ENCODE measurements around the gene GABRE. TPM values are rescaled to one million over a fixed set of nuclear protein-coding genes. Genes with fewer than 3 reads are reported as not detected.

GABRE gene
- total and polyA plus RNA-seq, 11 donors, result 3.5 to 52.9 (median 30.6) TPM

DNA sequence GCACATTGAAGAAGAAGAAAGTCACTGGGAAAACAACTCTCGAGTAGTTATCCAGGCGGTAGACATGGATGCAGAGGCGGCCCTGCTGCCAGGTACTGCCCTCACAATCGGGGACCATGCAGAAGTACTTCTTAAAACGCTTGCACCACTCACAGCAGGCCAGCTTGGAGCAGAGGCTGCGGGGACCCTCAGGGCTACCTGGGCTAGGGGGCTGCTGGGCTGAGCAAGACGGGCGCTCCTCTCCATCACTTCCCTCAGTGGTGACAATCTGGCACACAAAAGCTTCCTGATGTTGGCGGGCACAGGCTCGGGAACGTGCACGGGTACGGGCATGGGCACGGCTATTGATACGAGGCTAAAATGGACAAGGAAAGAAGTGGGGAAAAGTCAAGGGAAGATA is 19.7 kb downstream of the GABRE start:
- no peak for DNase-seq
- H3K27me3 ChIP-seq, result no peaks in the 10 kb centered on the region
- H3K9me3 ChIP-seq, result no peaks in the 10 kb centered on the region
- no peak overlapping the region for H3K27ac ChIP-seq
- intact Hi-C loops (cut with DNase I), result no loop called here
- no peaks in the 10 kb centered on the region for H3K4me1 ChIP-seq
- WGBS, 4 donors, result 87 to 95% (median 92%) methylated on average over 13 to 15 of the region's 15 CpGs
- H3K4me3 ChIP-seq, result no peak overlapping the region
- no peak for ATAC-seq
- H3K36me3 ChIP-seq, result peaks cover 0 to 57% (median 25%) of the 10 kb centered on the region in 9 donors
- TF ChIP-seq POLR2A (IDR thresholded peaks at IDR 0.05), result no peak
- TF ChIP-seq, protein P1, sequence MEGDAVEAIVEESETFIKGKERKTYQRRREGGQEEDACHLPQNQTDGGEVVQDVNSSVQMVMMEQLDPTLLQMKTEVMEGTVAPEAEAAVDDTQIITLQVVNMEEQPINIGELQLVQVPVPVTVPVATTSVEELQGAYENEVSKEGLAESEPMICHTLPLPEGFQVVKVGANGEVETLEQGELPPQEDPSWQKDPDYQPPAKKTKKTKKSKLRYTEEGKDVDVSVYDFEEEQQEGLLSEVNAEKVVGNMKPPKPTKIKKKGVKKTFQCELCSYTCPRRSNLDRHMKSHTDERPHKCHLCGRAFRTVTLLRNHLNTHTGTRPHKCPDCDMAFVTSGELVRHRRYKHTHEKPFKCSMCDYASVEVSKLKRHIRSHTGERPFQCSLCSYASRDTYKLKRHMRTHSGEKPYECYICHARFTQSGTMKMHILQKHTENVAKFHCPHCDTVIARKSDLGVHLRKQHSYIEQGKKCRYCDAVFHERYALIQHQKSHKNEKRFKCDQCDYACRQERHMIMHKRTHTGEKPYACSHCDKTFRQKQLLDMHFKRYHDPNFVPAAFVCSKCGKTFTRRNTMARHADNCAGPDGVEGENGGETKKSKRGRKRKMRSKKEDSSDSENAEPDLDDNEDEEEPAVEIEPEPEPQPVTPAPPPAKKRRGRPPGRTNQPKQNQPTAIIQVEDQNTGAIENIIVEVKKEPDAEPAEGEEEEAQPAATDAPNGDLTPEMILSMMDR (IDR thresholded peaks at IDR 0.05), result no peak

DNA sequence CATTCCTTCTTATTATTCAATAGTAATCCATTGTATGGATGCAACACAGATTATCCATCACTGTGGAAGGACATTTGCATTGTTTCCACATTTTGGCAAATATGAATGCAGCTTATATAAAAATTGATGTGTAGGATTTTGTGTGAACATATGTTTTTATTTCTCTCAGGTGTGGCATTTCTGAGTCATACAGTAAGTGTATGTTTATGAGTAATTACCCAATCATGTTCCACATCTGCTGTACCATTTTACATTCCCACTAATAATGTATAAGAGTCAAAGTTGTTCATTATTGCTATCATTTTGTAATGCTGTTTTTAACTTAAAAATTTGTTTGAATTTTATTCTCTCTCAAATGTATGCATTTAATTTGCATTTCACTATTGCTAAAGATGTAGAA is 36.3 kb downstream of the GABRE start:
- DNase-seq, result no peak
- H3K36me3 ChIP-seq, result no peaks in the 10 kb centered on the region
- H3K4me1 ChIP-seq, result no peaks in the 10 kb centered on the region
- no peak overlapping the region for H3K4me3 ChIP-seq
- H3K27me3 ChIP-seq, result no peaks in the 10 kb centered on the region
- intact Hi-C loops (cut with DNase I), result no loop called here
- TF ChIP-seq POLR2A (IDR thresholded peaks at IDR 0.05), result no peak
- TF ChIP-seq, protein P1 (IDR thresholded peaks at IDR 0.05), result no peak
- H3K9me3 ChIP-seq, result no peaks in the 10 kb centered on the region
- H3K27ac ChIP-seq, result no peak overlapping the region
- no peak for ATAC-seq

DNA sequence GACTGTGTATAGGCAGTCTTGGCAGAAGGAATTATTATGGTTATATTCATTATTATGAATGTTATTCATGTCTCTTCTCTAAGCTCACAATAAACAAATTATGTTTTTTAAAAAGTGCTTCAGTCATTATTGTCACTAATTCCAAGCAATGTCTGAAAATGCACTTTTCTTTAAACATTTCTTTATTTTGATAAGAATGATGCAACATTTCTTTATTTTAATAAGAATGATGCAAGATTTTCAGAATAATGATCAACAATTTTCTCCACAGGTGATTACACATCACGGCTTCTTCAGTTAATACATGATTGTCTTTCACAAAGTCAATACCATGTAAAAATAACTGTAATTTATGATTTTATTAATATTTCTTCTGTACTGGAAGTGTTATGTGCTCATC is 39.1 kb downstream of the GABRE start:
- WGBS, 4 donors, result 93 to 98% (median 95%) methylated on average over 1 of the region's 1 CpG
- ATAC-seq (no peak), DNase-seq (no peak)
- H3K9me3 ChIP-seq, result no peaks in the 10 kb centered on the region
- TF ChIP-seq, protein P1 (IDR thresholded peaks at IDR 0.05), result no peak
- TF ChIP-seq POLR2A (IDR thresholded peaks at IDR 0.05), result no peak
- H3K36me3 ChIP-seq, result no peaks in the 10 kb centered on the region
- no peaks in the 10 kb centered on the region for H3K4me1 ChIP-seq
- intact Hi-C loops (cut with DNase I), result no loop called here
- H3K4me3 ChIP-seq, result no peak overlapping the region
- no peaks in the 10 kb centered on the region for H3K27me3 ChIP-seq
- H3K27ac ChIP-seq, result no peak overlapping the region

DNA sequence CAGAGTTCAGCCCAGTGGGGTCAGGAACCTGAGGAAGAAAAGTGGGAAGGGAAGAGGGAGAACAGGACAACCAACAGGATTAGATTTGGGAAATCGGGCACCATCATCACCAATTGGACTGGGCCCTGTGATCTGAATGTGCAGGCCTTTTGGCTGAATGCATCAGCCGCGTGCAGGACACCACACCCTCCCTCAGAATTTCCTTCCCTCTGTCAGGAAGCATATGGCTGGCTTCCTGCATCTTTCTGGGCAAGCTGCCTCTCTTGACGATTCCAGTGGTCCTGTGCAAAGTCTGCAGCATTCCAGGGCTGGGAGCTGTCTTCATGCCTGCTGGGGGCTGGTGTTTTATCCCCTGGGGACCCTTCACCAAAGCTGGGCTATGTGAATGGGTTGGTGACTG is 45.4 kb downstream of the GABRE start:
- DNase-seq (no peak), ATAC-seq (peak in 1 of 4 donors; percentile 48)
- TF ChIP-seq, protein P1 (IDR thresholded peaks at IDR 0.05), result no peak
- TF ChIP-seq POLR2A (IDR thresholded peaks at IDR 0.05), result no peak
- intact Hi-C loops (cut with DNase I), result no loop called here
- no peaks in the 10 kb centered on the region for H3K9me3 ChIP-seq
- no peaks in the 10 kb centered on the region for H3K27me3 ChIP-seq
- H3K27ac ChIP-seq, result no peak overlapping the region
- no peaks in the 10 kb centered on the region for H3K36me3 ChIP-seq
- H3K4me1 ChIP-seq, result no peaks in the 10 kb centered on the region
- H3K4me3 ChIP-seq, result no peak overlapping the region
- WGBS, 4 donors, result 30 to 45% (median 41%) methylated on average over 4 of the region's 4 CpGs

All from heart left ventricle (tissue), 16 donors.